ENCODE measurements around the gene ABCA7.

The ABCA7 gene

GRCh38 chr19:1027650-1028061, 12.3 kb upstream of the ABCA7 start:
- no peak overlapping the region for H3K27ac ChIP-seq
- TF ChIP-seq ZFX (IDR thresholded peaks at IDR 0.05) (no peak), CTCF (conservative IDR thresholded peaks at IDR 0.05) (no peak)

GRCh38 chr19:1028062-1028926, 11.6 kb upstream of the ABCA7 start:
- no peak overlapping the region for H3K27ac ChIP-seq
- TF ChIP-seq ZFX (IDR thresholded peaks at IDR 0.05) (no peak), CTCF (conservative IDR thresholded peaks at IDR 0.05) (no peak)

GRCh38 chr19:1032264-1032867, 7.5 kb upstream of the ABCA7 start:
- no peak overlapping the region for H3K27ac ChIP-seq
- TF ChIP-seq ZFX (IDR thresholded peaks at IDR 0.05) (no peak), CTCF (conservative IDR thresholded peaks at IDR 0.05) (no peak)

- H3K27ac ChIP-seq = no peak overlapping the region
- TF ChIP-seq ZFX (IDR thresholded peaks at IDR 0.05) = no peak
- no peak for TF ChIP-seq CTCF (conservative IDR thresholded peaks at IDR 0.05)
Measured at GRCh38 chr19:1035998-1036621, 3.8 kb upstream of the ABCA7 start.

- TF ChIP-seq ZFX (IDR thresholded peaks at IDR 0.05) (no peak), CTCF (conservative IDR thresholded peaks at IDR 0.05) (no peak)
- no peak overlapping the region for H3K27ac ChIP-seq
Measured at GRCh38 chr19:1037621-1038064, 2.3 kb upstream of the ABCA7 start.

- peak overlapping the region; percentile 73 for H3K27ac ChIP-seq
Measured at GRCh38 chr19:1038978-1039645, 795 bp upstream of the ABCA7 start.

More at GRCh38 chr19:1038978-1039645, 795 bp upstream of the ABCA7 start:
- TF ChIP-seq ZFX (IDR thresholded peaks at IDR 0.05) (no peak), CTCF (conservative IDR thresholded peaks at IDR 0.05) (no peak)
